ENCODE data around the gene BCL11B. TPM values are rescaled to one million over a fixed set of nuclear protein-coding genes. Genes with fewer than 3 reads are reported as not detected.

The BCL11B gene
- total RNA-seq, 1 experiment from 2014 or later: 0.02 TPM

DNA sequence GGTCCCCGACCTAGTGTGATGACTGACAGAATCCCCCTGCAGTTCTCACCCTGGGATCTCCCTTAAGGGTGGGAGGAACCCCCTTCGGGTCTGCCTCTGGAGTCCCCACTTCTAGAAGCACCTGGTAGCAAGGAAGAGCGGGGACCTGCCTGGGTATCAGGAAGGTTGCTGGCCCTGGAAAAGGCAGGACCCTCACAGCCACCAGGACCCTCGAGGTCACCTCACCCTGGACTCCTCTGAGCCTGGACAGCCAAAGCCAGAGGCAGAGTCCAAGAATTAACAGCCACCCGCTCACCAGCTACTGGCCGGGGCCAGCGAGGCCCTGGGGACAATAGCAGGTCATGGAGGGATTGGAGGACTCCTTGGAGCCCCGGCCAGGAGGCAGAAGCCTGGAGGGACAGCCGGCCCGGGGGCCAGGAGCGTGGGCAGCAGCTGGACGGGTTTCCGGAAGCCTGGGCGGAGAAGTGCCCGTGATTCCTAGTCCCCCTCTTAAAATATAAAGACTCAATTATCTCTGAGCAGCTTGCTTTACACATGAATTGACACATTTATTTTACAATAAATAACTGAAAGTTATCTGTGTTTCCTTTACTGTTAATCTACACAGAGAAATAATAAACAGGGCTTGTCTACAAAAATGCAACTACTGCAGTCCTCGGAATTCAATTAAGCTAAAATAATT, 17.5 kb downstream of the BCL11B start:
- DNase-seq (ENCODE audit: low spot score): no peak

GRCh38 chr14:99253890-99254289, 18.1 kb downstream of the BCL11B start:
- DNase-seq (ENCODE audit: low spot score): no peak

DNA sequence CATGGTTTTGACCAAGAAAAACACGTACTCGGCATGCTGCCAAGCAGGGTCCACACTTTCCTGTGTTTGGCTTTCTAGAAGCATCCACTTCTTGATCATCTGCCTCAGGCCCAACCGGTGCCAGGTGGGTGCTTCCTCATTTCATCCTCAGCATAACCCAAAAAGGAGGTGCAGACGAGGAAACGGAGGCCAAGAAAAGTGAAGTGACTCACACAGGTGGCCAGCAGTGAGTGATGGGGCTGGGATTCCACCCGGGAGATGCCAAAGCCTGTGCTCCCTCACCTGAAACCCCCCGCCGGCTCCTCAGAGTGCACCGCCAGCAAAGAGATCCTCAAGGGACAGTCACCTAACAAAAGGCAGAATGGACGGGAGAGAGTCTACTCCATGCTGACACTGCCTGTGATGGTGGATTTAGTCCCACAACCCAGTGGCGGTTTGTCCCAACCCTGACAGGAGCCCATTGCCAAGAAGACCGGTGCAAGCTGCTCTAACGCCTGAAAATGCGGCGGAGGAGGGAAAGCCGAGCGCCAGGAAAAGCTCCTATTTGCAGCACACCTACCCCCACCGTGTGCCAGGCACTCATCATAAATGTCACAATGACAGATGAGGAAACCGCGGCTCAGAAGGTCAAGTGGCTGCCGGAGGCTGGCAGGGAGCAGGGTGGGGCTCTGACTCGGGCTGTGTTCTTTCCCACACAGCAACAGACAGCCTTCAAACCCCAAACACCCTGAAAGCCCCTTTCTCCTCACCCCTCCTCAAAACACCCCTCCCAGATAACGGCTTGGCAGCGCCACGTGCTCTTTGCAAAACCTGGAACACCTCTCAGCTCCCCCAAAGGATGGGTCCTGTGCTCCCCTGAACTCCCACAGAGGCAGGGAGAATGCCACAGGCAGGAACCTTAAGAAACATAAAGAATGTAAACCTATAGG, 18.8 kb downstream of the BCL11B start:
- no peak for DNase-seq (ENCODE audit: low spot score)

- DNase-seq (ENCODE audit: low spot score): no peak
Measured at GRCh38 chr14:99252443-99252939, 19.5 kb downstream of the BCL11B start.

DNA sequence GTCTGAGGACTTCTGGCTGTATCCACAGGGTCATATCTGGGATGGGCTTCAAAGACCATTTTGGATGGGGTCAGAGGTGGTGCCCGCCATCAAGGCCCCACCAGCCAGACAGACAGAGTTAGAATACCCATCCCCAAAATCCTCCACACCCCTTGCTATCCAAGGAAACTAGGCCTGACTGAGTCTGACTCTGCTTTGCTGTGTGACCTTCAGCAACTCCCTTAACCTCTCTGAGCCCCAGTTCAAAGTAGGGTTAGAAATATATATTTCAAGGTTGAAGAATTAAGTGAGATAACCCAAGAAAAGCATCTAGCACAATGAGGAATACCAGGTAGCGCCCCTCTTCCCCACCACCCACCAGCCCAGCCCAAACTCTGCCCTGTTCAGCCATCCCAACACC, 20.3 kb downstream of the BCL11B start:
- no peak for DNase-seq (ENCODE audit: low spot score)

GRCh38 chr14:99250636-99251208, 21.3 kb downstream of the BCL11B start:
- no peak for DNase-seq (ENCODE audit: low spot score)

GRCh38 chr14:99249389-99249788, 22.6 kb downstream of the BCL11B start:
- no peak for DNase-seq (ENCODE audit: low spot score)

DNA sequence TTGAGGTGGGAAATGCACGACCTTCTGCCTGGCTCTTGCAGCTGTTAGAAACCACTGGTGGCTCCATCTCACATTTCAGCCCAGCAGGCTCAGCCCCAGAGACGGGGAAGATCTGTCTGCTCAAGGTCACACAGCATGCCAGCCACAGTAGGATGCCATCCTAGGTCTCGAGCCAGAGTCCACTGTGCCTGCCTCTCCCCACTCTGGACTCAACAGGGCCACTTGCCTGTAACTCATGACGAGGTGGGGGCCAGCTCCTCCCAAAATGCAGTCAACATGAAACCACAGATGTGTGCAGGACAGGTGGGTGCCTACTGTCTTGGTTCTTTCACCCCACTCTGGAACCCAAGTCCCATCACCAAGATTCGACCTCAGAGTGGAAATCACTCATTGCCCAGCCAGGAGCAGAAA, 23.2 kb downstream of the BCL11B start:
- no peak for DNase-seq (ENCODE audit: low spot score)

DNA sequence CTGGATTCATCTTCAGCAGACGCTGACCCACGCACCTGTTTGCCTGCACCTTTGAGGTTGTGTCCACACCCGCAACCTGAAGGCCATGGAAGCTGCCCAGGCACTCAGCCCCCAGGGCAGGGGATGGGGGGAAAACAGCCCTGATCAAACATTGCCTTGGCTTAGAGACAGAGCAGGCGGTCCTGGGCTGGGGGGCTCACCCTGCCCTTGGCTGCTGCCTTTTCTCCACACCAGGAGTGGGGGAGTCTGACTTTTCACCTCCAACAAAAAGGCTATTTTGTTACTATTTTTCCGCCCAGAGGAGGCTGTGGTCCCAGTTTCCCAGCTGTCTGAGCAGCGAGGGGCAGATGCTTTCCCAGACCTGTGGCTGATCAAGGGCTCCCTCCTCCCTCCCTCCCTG, 24.2 kb downstream of the BCL11B start:
- no peak for DNase-seq (ENCODE audit: low spot score)

- DNase-seq (ENCODE audit: low spot score): no peak
Measured at GRCh38 chr14:99247101-99247729, 24.8 kb downstream of the BCL11B start.

DNA sequence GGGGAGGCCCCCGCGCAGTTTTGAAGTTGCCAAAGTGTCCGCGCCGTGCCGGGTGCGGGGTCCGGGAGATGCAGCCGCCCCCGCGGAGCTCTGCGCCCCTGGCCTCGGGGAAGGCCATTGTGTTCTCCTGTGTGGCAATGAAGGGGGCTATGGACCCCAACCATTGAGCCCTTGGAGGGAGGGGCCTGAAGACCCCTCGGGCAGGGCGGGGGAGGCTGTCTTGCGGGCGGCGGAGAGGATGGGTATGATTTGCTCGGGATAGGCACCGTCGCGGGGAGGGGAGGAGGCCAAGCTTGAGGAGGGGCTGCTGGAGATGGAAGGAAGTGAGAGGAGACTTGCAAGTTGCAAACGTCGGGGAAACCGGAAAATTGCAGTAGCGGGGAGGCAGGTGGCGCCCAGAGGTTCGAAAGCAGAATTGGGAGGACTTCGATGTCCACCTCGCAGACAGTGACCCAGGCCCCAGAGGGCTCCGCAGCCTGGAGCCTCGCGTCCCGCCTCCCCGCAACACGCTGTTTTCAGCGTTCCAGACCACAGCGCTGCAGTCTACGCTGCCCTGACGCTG, 25.4 kb downstream of the BCL11B start:
- no peak for DNase-seq (ENCODE audit: low spot score)

GRCh38 chr14:99245564-99246511, 26.2 kb downstream of the BCL11B start:
- DNase-seq (ENCODE audit: low spot score): no peak

DNA sequence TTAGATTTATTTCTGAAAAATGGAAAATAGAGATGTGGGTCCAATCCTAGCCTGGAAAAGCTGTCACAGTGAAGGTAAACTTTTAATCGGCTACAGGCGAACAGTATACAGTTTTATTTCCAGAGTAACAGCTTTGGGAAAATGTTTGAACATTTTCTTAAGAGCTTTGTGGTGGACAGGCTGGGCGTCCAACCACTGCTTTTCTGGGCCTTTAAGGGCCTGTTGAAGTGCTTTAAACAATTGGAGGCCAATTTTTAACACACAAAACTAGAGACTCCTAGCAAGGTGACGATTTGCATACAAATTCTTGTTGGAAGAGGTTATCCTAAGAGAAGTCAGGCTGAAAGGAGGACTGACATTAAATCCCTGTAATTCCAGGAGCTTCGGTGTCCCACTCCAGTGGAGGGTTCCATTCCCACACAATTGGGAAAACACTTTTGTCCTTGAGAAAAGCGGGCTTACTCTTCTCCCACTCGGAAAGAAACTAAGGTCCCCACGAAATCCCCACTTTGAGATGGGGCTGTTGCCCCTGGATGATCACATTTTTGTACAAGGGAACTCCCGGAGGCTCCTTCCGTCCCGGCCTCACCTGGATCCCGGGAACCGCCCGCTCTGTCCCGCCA, 26.9 kb downstream of the BCL11B start:
- no peak for DNase-seq (ENCODE audit: low spot score)

GRCh38 chr14:99244367-99244901, 27.6 kb downstream of the BCL11B start:
- no peak for DNase-seq (ENCODE audit: low spot score)

GRCh38 chr14:99242816-99243721, 28.9 kb downstream of the BCL11B start:
- no peak for DNase-seq (ENCODE audit: low spot score)

DNA sequence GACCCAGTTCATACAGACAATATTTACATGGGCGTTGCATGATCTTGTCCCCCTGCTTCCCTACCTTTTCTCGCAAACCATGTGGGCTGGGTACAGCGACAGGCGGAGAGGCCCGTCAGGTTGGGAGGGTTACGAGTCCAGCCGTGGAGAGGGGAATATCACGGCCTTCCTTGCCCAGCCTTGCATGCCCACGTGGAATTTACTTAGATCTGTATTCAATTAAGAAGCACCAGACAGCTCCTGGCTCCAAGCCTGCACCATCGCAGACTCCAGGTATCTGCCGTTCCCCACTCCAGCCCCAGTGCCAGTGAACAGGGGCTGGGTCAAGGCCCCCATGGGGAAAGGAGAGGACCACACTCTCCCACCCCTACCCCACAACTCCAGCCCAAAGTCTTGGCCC, 29.8 kb downstream of the BCL11B start:
- no peak for DNase-seq (ENCODE audit: low spot score)

DNA sequence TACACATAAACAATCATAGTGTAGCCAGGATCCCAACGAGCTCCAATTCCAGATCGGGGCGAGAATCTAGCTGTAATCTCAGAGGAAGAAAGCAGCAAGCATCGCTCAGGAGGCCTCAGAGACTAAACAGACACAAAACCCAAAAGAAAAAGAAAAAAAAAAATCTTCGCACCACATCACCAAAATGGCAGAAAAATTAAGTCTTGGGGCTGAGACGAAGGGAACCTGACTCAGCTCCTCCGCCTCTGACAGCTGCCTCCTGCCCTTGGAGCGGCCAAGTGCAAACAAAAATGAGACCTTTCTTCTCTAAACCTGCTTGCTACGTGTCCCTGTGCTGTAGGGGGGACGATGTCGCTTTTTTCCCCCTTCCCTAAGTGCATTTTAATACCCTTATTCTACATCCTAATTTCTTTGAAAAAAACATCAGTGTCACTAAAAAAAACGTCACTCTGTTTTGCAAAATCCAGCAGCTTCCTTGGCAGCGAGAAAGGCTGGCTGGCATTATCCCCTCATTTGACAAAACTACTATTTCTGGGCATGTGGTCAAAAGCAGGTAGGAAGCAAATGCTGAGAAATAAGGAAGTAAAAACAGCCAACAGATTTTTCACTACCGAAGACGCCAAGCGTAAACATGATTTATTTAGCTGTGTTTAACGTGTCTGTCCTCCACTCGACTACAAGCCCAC, 30.5 kb downstream of the BCL11B start:
- DNase-seq (ENCODE audit: low spot score): no peak
